ENCODE results near the gene HOXB13. TPM values are rescaled to one million over a fixed set of nuclear protein-coding genes. Genes with fewer than 3 reads are reported as not detected.

The HOXB13 gene
- total and polyA plus RNA-seq, 2 of the 4 experiments (the other 2 are of a cell fraction) = not detected

DNA sequence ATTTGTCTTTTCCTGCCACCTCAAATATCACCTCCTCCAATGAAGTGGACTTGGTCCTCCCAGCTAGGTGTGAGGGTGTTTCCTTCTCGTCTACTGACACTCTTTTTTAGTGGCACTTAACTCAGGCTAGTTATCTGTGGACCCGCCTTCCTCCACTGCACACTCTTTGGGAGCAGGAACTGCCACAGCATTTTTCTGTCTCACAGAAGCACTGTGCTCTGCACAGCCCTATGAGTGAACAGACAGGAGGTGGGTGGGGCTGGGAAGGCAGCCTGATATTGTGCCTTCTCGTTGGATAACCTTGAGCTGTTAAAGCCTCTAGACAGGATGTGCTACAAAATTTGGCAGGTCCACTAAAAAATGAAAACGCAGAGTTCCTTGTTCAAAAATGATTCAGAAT is 31.9 kb upstream of the HOXB13 start:
- ATAC-seq (ENCODE audit: low read depth) (no peak), DNase-seq (no peak)
- no peak overlapping the region for H3K56ac ChIP-seq (ENCODE audit: extremely low read depth, insufficient read depth, low read length)
- in situ Hi-C loops (cut with MboI; ENCODE audit: low sequenced_read_pairs) (loop anchor here (25.0 kb wide), 1 partner anchor 373 kb away; no protein-coding TSS in a partner anchor), dilution Hi-C loops (cut with HindIII; ENCODE audit: low sequenced_read_pairs, unreplicated experiment) (no loop called here), intact Hi-C loops (cut with micrococcal nuclease) (no loop called here)
- no peak overlapping the region for H4K91ac ChIP-seq (ENCODE audit: insufficient read depth, low read depth, low read length)
- CTCF ChIA-PET = no interaction called here
- no peak overlapping the region for H3K23ac ChIP-seq (ENCODE audit: low read depth, low read length)
- H2BK5ac ChIP-seq (ENCODE audit: low read depth, low read length, poor library complexity, severe bottlenecking) = no peak overlapping the region
- no peak overlapping the region for H3K18ac ChIP-seq (ENCODE audit: low read depth, low read length)
- H3K4me2 ChIP-seq (ENCODE audit: low read depth, low read length) = no peak overlapping the region
- no peaks in the 10 kb centered on the region for H3K79me1 ChIP-seq (ENCODE audit: low read depth in 1 of 2, low read length in 2 of 2)
- TF ChIP-seq SMC3 (IDR thresholded peaks at IDR 0.05; ENCODE audit: low read depth, low read length) = no peak
- TF ChIP-seq RFX5 (IDR thresholded peaks at IDR 0.05; ENCODE audit: low read depth, low read length) = no peak
- TF ChIP-seq MAZ (IDR thresholded peaks at IDR 0.05; ENCODE audit: borderline replicate concordance, low read depth, low read length) = no peak
- no peak for TF ChIP-seq CHD1 (IDR thresholded peaks at IDR 0.05; ENCODE audit: low read depth, low read length)
- TF ChIP-seq CTCF (conservative IDR thresholded peaks at IDR 0.05; ENCODE audit: low read depth, low read length) = no peak
- TF ChIP-seq MXI1 (IDR thresholded peaks at IDR 0.05; ENCODE audit: borderline replicate concordance, low read depth, low read length) = no peak
- TF ChIP-seq BHLHE40 (IDR thresholded peaks at IDR 0.05; ENCODE audit: low read depth, low read length) = no peak
- no peak for TF ChIP-seq RAD21 (IDR thresholded peaks at IDR 0.05; ENCODE audit: low read length)
- TF ChIP-seq FOS (IDR thresholded peaks at IDR 0.05; ENCODE audit: low read depth, low read length) = no peak
- TF ChIP-seq MAFK (IDR thresholded peaks at IDR 0.05; ENCODE audit: low read depth, low read length) = no peak
- no peak overlapping the region for H3K9ac ChIP-seq (ENCODE audit: low read depth, low read length)
- H3K14ac ChIP-seq (replicated peaks; ENCODE audit: low read depth, low read length) = no peak overlapping the region
- H3K9me1 ChIP-seq (ENCODE audit: insufficient read depth, low read length) = no peaks in the 10 kb centered on the region
- H4K20me1 ChIP-seq (ENCODE audit: insufficient read depth, low read length) = no peaks in the 10 kb centered on the region
- no peaks in the 10 kb centered on the region for H3K36me3 ChIP-seq (ENCODE audit: control insufficient read depth, insufficient read depth, low read length)
- WGBS, 2 experiments (ENCODE audit: extremely low coverage in 2 of 2, insufficient read length in 1 of 2) = 83% methylated on average over 1 of the region's 4 CpGs; no CpG with 5 or more reads in 1 of the 2 experiments
- H2AK5ac ChIP-seq (ENCODE audit: low read depth, low read length) = no peak overlapping the region
- POLR2A ChIA-PET (ENCODE audit: unreplicated experiment) = no interaction called here
- no peak overlapping the region for H3K4me3 ChIP-seq (ENCODE audit: insufficient read depth, low read depth, low read length)
- H4K8ac ChIP-seq (ENCODE audit: low read depth in 2 of 2, low read length in 2 of 2) = no peak overlapping the region
- H2AK9ac ChIP-seq (replicated peaks; ENCODE audit: low read depth, low read length, poor library complexity) = no peak overlapping the region
- no peak overlapping the region for H3K27ac ChIP-seq (ENCODE audit: insufficient read depth, low read length)
- no peak overlapping the region for H2BK15ac ChIP-seq (ENCODE audit: low read depth, low read length)
- H3K27me3 ChIP-seq (ENCODE audit: control insufficient read depth, insufficient read depth, low read length) = peaks cover 82% of the 10 kb centered on the region
- no peaks in the 10 kb centered on the region for H3K9me3 ChIP-seq (ENCODE audit: control insufficient read depth, insufficient read depth, low read length)
- no peak overlapping the region for H2BK120ac ChIP-seq (ENCODE audit: low read depth, low read length)
- no peak overlapping the region for H3K4ac ChIP-seq (ENCODE audit: low read depth, low read length)
- H4K5ac ChIP-seq (ENCODE audit: low read depth, low read length) = no peak overlapping the region
- no peak overlapping the region for H2BK20ac ChIP-seq (ENCODE audit: low read depth, low read length)
- no peak overlapping the region for H2AFZ ChIP-seq (replicated peaks; ENCODE audit: low read length, poor library complexity)
- H3K4me1 ChIP-seq (ENCODE audit: control insufficient read depth, insufficient read depth, low read length) = no peaks in the 10 kb centered on the region
- BruUV-seq (replicated peaks) = no TSS peak
